Central memory CD8-positive, alpha-beta T cell (primary cell): ENCODE measurements around the gene EBF3.

Experiments used
- ATAC-seq: fragments of 150-1000 bp; cut with Tn5 transposase; replicated peaks from 2 replicates; pipeline ENCODE4 v1.10.0; 2022; ENCODE audit warnings: mild to moderate bottlenecking, moderate FRiP score, moderate number of reproducible peaks; ENCODE audit not compliant: poor library complexity, severe bottlenecking; ENCODE audit errors: extremely low read depth
- DNase-seq, 2 donors: peaks; one replicate each; pipeline ENCODE4 v3.0.0; 2021; ENCODE audit warnings: low spot score in 2 of 2
- H3K27ac Mint-ChIP-seq: one replicate; pipeline ENCODE4 v1.8.0; 2022; ENCODE audit warnings: low read depth, mild to moderate bottlenecking, moderate library complexity, mixed read lengths
- H3K27me3 Mint-ChIP-seq: one replicate; pipeline ENCODE4 v1.8.0; 2022; ENCODE audit warnings: mixed read lengths
- H3K36me3 Mint-ChIP-seq: one replicate; pipeline ENCODE4 v1.8.0; 2022; ENCODE audit warnings: mild to moderate bottlenecking, moderate library complexity, mixed read lengths; ENCODE audit not compliant: insufficient read depth
- H3K4me1 Mint-ChIP-seq: one replicate; pipeline ENCODE4 v1.8.0; 2022; ENCODE audit warnings: mixed read lengths
- H3K4me3 Mint-ChIP-seq: one replicate; pipeline ENCODE4 v1.8.0; 2022; ENCODE audit warnings: mild to moderate bottlenecking, moderate library complexity, mixed read lengths
- H3K9me3 Mint-ChIP-seq: one replicate; pipeline ENCODE4 v1.8.0; 2022; ENCODE audit warnings: mixed read lengths

EBF3 gene

DNA sequence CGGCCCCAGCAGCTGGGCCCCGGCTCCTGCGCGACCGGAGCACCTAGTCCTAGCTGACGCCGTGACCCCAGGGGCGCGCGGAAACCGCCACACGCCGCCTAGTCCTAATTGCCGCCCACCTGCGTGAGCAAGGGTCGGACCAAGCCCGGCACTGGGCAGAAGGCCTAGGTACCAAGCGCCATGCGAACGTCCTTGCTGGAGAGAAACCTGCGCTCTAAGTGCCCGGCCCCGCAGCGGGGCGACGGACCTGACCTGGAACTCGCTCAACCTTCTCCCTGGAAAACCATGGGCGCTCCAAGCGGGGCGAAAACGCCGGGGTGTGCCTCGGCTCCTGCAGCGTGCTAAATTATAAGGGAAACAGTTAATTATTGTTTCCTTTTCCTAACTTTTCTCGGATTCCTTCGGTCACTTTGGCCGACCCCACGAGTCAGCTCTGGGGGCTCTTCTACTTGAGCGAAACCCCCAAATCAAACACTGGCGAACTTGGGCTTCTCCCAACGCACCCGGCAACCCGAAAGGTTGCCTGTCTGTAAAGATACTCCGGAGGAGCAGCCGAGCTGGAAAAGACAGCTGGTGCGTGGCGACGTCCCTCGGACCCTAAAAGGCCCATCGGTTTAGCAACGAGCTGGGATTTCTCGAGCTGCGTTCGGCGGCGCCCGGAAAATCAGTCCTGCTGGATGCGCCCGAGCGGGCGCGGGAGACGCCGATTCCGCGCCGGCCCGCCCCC, 5.3 kb upstream of the EBF3 start:
- Mint-ChIP-seq H3K9me3 (no peaks in the 10 kb centered on the region), H3K27me3 (peaks cover 71% of the 10 kb centered on the region), H3K27ac (no peak overlapping the region), H3K4me1 (peaks cover 10% of the 10 kb centered on the region), H3K4me3 (no peak overlapping the region), H3K36me3 (peaks cover 14% of the 10 kb centered on the region)
- DNase-seq (no peak), ATAC-seq (no peak)

- Mint-ChIP-seq H3K4me1 (peaks cover 10% of the 10 kb centered on the region), H3K27ac (no peak overlapping the region), H3K4me3 (no peak overlapping the region), H3K27me3 (peaks cover 65% of the 10 kb centered on the region), H3K9me3 (no peaks in the 10 kb centered on the region), H3K36me3 (peaks cover 14% of the 10 kb centered on the region)
- ATAC-seq (no peak), DNase-seq (no peak)
Measured at GRCh38 chr10:129968853-129969183, 4.7 kb upstream of the EBF3 start.

DNA sequence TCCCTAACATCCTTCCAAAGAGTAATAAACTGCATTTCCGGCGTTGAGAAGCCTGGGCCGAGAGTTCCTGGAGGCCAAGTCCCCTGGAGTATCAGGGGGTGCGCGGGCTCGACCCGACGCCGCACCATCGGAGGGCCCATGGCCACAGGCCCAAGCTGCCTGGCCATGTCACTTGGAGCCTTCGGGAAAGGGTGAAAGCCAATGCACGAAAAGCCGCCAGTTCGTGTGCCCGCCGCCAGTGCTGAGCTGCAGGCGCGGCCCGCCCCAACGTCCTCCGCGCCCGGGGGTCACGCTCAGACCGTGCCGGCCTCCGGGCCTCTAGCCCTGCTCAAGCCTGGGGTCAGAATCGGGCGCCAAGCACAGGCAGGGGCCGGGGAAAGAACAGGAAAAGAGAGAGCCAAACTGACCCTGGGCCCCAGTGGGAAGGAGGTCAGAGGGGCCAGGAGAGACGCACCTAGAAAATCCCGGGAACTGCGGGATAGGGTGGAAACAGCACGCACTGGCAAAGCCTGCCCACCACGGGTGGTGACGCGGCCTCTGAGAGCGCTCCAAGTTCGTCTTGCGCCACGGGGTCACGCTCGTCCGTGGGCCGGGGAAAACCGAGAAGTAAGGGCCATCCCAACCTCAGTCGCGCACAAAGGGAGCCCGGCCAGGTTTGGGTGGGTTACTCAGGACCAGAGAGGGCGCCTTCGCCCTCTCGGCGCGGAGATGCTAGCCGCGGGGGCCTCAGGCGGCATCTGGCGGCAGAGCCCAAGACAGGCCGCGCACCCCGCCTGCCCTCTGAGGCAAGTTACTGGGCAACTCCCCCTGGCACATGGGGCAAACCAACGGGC, 4.2 kb upstream of the EBF3 start:
- ATAC-seq: no peak
- Mint-ChIP-seq H3K4me1 (peaks cover 10% of the 10 kb centered on the region), H3K4me3 (no peak overlapping the region), H3K36me3 (peaks cover 15% of the 10 kb centered on the region), H3K27me3 (peaks cover 61% of the 10 kb centered on the region), H3K9me3 (no peaks in the 10 kb centered on the region), H3K27ac (no peak overlapping the region)
- no peak for DNase-seq

- Mint-ChIP-seq H3K4me1 (peaks cover 13% of the 10 kb centered on the region), H3K36me3 (peaks cover 18% of the 10 kb centered on the region), H3K4me3 (no peak overlapping the region), H3K27ac (no peak overlapping the region), H3K9me3 (no peaks in the 10 kb centered on the region), H3K27me3 (peaks cover 66% of the 10 kb centered on the region)
- DNase-seq (no peak), ATAC-seq (no peak)
Measured at GRCh38 chr10:129967579-129968019, 3.5 kb upstream of the EBF3 start.

DNA sequence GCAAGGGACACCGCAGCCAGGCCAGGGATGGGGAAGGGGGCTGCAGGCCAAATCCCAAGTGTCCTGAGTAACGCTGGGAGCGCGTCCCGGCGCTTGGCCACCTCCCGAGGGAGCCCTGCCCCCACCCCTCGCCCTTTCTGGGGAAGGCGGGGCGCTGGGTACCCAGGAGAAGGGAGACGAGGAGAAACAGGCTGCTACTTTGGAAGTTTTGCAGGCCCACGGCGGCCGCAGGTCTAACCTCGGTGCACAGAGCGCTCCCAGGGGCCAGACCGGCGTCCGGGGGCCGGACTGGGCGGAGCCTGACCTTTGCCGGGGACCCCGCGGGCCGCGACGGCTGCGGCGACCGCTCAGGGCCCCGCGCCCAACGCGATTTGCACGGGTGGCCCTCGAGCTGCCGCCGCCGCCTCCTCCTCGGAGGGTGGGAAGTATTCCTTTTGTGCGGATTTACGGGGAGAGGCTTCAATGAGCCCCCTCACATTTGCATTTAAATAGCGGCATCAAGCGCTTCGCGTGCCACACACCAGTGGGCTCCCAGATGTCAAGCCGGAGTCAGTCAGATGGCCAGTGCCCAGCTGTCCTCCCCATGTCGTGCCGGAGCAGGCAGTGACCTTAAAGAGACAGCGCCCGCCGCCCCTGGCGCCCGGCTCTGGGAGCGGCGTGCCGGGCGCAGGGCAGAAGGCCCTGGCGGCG, 3.0 kb upstream of the EBF3 start:
- Mint-ChIP-seq H3K36me3 (peaks cover 21% of the 10 kb centered on the region), H3K4me3 (no peak overlapping the region), H3K9me3 (no peaks in the 10 kb centered on the region), H3K27me3 (peaks cover 69% of the 10 kb centered on the region), H3K27ac (no peak overlapping the region), H3K4me1 (peaks cover 15% of the 10 kb centered on the region)
- DNase-seq: no peak
- ATAC-seq: no peak

DNA sequence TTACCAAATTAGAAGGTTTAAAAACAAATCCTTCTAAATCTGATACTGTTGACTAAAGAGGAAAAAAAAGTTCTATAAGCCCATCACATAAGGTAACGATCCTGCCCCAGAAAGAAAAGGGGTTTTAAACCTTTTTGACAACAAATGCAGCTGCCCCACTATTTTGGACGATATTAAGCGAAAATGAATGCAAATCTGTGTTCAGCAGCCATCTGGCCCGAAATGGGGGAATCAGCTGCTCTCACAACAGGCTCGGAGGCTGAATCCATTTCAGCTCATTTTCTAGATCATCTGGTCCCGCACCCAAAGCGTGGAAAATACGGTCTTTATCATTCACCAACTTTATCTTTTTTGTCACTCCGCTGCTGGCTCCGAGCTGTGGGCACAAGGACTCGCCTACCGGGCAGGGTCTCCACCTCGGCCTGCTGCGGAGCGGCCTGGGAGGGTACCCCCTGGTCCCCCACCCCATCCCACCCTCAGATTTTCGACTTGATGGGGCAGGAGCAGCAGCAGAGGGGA, 2.4 kb upstream of the EBF3 start:
- Mint-ChIP-seq H3K4me1 (peaks cover 10% of the 10 kb centered on the region), H3K36me3 (peaks cover 22% of the 10 kb centered on the region), H3K4me3 (no peak overlapping the region), H3K9me3 (no peaks in the 10 kb centered on the region), H3K27ac (no peak overlapping the region), H3K27me3 (peaks cover 69% of the 10 kb centered on the region)
- DNase-seq (no peak), ATAC-seq (no peak)

GRCh38 chr10:129965959-129966358, 1.9 kb upstream of the EBF3 start:
- peaks cover 22% of the 10 kb centered on the region for H3K36me3 Mint-ChIP-seq
- DNase-seq: no peak

GRCh38 chr10:129965425-129965808, 1.3 kb upstream of the EBF3 start:
- Mint-ChIP-seq H3K36me3 (peaks cover 24% of the 10 kb centered on the region), H3K9me3 (no peaks in the 10 kb centered on the region), H3K4me1 (peaks cover 6% of the 10 kb centered on the region), H3K27ac (no peak overlapping the region), H3K27me3 (peaks cover 69% of the 10 kb centered on the region), H3K4me3 (no peak overlapping the region)
- no peak for DNase-seq
- ATAC-seq: no peak

More at GRCh38 chr10:129965959-129966358, 1.9 kb upstream of the EBF3 start:
- H3K9me3 Mint-ChIP-seq: no peaks in the 10 kb centered on the region
- no peak overlapping the region for H3K27ac Mint-ChIP-seq
- no peak overlapping the region for H3K4me3 Mint-ChIP-seq
- H3K27me3 Mint-ChIP-seq: peaks cover 69% of the 10 kb centered on the region
- ATAC-seq: no peak
- H3K4me1 Mint-ChIP-seq: peaks cover 8% of the 10 kb centered on the region

DNA sequence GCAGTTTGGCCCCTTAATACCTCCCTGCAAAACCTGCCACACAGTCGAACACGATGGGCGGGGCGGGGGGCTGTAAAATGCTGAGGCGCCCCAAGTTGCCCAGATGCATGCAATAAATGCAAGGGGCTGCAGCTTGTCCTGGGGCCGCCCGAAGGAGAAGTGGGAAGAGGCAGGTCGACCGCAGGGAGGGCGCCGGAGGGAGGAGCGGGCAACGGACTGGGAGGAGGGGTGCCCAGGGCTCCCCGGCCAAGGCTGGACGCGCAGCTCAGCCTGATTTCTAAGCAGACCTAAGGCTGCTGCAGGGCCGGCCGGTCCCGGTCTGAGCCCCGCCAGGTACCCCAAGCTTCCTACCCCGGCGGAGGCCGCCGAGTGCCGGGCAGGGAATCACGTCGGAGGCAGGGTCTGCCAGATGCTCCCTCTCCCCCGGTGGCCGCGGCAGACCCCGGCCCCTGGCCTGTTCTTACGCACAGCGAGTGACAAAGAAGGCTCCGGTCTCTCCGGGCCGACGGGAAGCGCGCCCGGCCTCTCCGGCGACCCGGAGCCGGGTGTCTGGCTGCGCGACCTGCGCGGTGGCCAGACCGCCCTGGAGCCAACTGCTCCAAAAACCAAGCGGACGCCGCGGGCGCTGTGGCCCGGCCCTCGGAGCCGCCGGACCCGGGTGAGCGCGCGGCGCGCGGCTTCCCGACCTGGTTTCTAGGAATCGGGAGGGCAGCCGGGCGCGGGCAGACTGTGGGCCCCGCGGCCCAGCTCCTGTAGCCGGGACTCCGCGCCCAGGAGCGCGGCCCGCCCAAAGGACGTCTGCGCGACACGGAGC, 744 bp upstream of the EBF3 start:
- H3K27me3 Mint-ChIP-seq: peaks cover 69% of the 10 kb centered on the region
- no peaks in the 10 kb centered on the region for H3K9me3 Mint-ChIP-seq
- peak overlapping the region; percentile 47 for H3K4me3 Mint-ChIP-seq
- no peak for ATAC-seq
- H3K4me1 Mint-ChIP-seq: peaks cover 6% of the 10 kb centered on the region
- H3K27ac Mint-ChIP-seq: no peak overlapping the region
- H3K36me3 Mint-ChIP-seq: peaks cover 22% of the 10 kb centered on the region
- DNase-seq: no peak

DNA sequence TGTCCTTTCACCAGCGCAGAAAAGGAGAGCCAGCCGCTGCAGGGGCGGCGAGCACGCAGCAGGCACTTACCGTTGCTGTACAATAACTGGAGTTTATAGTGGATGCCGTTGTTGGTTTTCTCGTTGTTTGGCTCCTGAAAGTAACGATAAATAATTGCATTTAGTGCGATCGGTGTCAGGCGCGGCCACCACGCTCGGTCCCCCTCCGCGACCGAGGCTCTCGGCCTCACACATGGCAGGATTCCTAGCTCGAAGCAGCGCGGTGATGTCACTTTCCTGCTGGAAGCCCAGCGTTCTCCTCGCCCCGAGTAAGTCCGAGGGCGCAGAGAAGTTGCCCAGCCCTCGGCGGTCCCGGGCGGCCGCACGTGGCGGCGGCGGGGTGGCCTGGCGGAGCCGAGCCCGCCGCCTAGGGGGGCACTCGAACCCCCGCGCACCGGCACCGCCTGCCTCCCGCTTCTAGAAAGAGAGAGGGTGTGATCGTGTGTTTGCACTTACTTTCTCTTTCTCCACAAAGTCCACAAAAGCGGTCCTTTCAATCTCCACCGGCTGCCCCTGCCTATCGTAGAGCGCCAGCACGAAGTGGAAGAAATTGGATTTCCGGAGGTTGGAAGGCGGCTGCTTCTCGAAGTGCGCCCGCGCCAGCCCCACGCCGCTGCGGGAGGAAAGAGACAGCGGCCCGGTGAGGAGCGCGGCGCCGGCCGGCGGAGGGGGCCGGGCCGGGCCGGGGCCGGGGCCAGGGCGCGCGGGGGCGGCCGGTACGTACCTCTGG, 1.0 kb downstream of the EBF3 start:
- Mint-ChIP-seq H3K9me3 (no peaks in the 10 kb centered on the region), H3K4me1 (peaks cover 10% of the 10 kb centered on the region), H3K4me3 (peak overlapping the region; percentile 73), H3K36me3 (peaks cover 24% of the 10 kb centered on the region), H3K27me3 (peaks cover 65% of the 10 kb centered on the region), H3K27ac (no peak overlapping the region)
- DNase-seq (no peak), ATAC-seq (no peak)

DNA sequence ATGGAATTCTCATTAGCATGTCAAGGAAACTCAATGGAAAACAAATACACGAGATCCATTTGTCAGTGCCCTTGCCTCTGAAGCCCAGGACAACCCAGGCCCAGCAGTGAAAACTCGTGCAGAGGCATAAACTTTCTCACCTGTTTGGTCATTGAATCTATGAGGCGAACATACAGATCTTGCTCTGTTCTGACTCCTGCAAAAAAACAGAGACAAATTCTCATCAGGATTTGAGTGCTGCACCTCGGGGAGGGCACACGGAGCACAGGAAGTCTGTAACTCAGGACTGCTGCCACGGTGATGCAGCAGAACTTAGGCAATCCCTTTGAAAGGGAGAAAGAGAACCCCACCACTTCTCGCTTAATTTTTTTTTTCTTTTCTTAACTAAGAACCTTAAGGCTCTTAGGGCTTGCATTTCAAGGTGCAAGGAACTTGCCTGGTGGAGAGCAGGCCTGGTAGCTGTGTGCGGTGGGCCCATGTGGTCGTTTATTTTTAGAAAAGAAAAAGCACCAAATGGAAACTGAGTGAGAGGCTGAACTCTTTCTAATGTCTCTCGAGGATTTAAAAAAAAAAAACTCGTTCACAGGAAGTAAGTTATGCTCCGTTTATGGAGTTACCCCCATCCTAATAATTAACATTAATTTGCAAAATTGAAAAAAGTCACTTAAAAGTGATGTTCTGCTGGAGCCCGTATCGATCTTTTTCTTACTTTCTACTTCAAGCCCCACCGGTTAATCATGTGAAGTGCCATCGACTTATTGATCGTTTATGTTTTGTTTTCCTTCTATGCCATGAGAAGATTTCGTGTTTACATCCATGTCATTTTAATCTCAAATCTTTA, 1.8 kb downstream of the EBF3 start:
- Mint-ChIP-seq H3K4me1 (peaks cover 11% of the 10 kb centered on the region), H3K27ac (no peak overlapping the region), H3K9me3 (no peaks in the 10 kb centered on the region), H3K4me3 (peak overlapping the region; percentile 73), H3K36me3 (peaks cover 21% of the 10 kb centered on the region), H3K27me3 (peaks cover 69% of the 10 kb centered on the region)
- DNase-seq (no peak), ATAC-seq (no peak)
